H9 (cell line): ENCODE results near the gene ZNF813. TPM values are rescaled to one million over a fixed set of nuclear protein-coding genes. Genes with fewer than 3 reads are reported as not detected.

Experiments used
- DNase-seq: peaks from one replicate; pipeline ENCODE4 v3.0.0-alpha.2; 2017
- H2AFZ ChIP-seq: one replicate; pipeline ENCODE4 v1.6.1; 2013; ENCODE audit warnings: mild to moderate bottlenecking, low read length, control low read depth, moderate library complexity
- H2AK5ac ChIP-seq: 2 replicates; pipeline ENCODE4 v1.6.1; 2013; ENCODE audit warnings: low read length, control low read depth, mixed read lengths; ENCODE audit not compliant: insufficient read length
- H2BK120ac ChIP-seq: one replicate; pipeline ENCODE4 v1.6.1; 2013; ENCODE audit warnings: low read depth, mild to moderate bottlenecking, low read length, control low read depth, inconsistent platforms; ENCODE audit not compliant: poor library complexity, severe bottlenecking
- H2BK12ac ChIP-seq: 2 replicates; pipeline ENCODE4 v1.6.1; 2013; ENCODE audit warnings: low read length, control low read depth, mixed read lengths, low read depth; ENCODE audit not compliant: insufficient read length
- H2BK15ac ChIP-seq: 2 replicates; pipeline ENCODE4 v1.6.1; 2013; ENCODE audit warnings: low read depth, low read length, control low read depth
- H2BK20ac ChIP-seq: one replicate; pipeline ENCODE4 v1.6.1; 2013; ENCODE audit warnings: low read depth, mild to moderate bottlenecking, low read length, control low read depth, inconsistent platforms; ENCODE audit not compliant: poor library complexity, severe bottlenecking
- H2BK5ac ChIP-seq: 2 replicates; pipeline ENCODE4 v1.6.1; 2013; ENCODE audit warnings: low read length, control low read depth, mixed read lengths; ENCODE audit not compliant: insufficient read length
- H3K14ac ChIP-seq: 2 replicates; pipeline ENCODE4 v1.6.1; 2013; ENCODE audit warnings: low read length, control low read depth; ENCODE audit not compliant: insufficient read depth
- H3K18ac ChIP-seq: 2 replicates; pipeline ENCODE4 v1.6.1; 2013; ENCODE audit warnings: low read depth, mild to moderate bottlenecking, mixed read lengths, low read length, control low read depth; ENCODE audit not compliant: insufficient read length
- H3K23ac ChIP-seq: 2 replicates; pipeline ENCODE4 v1.6.1; 2013; ENCODE audit warnings: low read length, control low read depth, mixed read lengths, low read depth; ENCODE audit not compliant: insufficient read length
- H3K23me2 ChIP-seq: 2 replicates; pipeline ENCODE4 v1.6.1; 2013; ENCODE audit warnings: low read depth, mild to moderate bottlenecking, mixed read lengths, low read length, control low read depth; ENCODE audit not compliant: insufficient read length, poor library complexity, severe bottlenecking
- H3K27ac ChIP-seq: 2 replicates; pipeline ENCODE4 v1.5.1; 2013; ENCODE audit warnings: low read length, control low read depth, mixed read lengths, low read depth; ENCODE audit not compliant: insufficient read length
- H3K27me3 ChIP-seq: 2 replicates; pipeline ENCODE4 v1.6.1; 2013; ENCODE audit warnings: low read length, control low read depth, inconsistent platforms; ENCODE audit not compliant: insufficient read depth
- H3K4ac ChIP-seq: 2 replicates; pipeline ENCODE4 v1.6.1; 2013; ENCODE audit warnings: low read depth, mild to moderate bottlenecking, control low read depth, inconsistent platforms, low read length, moderate library complexity
- H3K4me1 ChIP-seq: 2 replicates; pipeline ENCODE4 v1.6.1; 2013; ENCODE audit warnings: low read length, control low read depth, inconsistent platforms; ENCODE audit not compliant: insufficient read depth
- H3K4me2 ChIP-seq: 2 replicates; pipeline ENCODE4 v1.6.1; 2013; ENCODE audit warnings: low read length, control low read depth, mixed read lengths; ENCODE audit not compliant: insufficient read length, insufficient read depth
- H3K56ac ChIP-seq: 2 replicates; pipeline ENCODE4 v1.6.1; 2013; ENCODE audit warnings: low read depth, mild to moderate bottlenecking, mixed read lengths, low read length, control low read depth; ENCODE audit not compliant: insufficient read length
- H3K79me1 ChIP-seq: 2 replicates; pipeline ENCODE4 v1.6.1; 2013; ENCODE audit warnings: low read depth, mild to moderate bottlenecking, moderate library complexity, low read length, control low read depth, inconsistent platforms; ENCODE audit not compliant: insufficient read depth, poor library complexity, severe bottlenecking
- H3K79me2 ChIP-seq: 2 replicates; pipeline ENCODE4 v1.6.1; 2013; ENCODE audit warnings: low read length, control low read depth, inconsistent platforms; ENCODE audit not compliant: insufficient read depth
- H3K9ac ChIP-seq: 2 replicates; pipeline ENCODE4 v1.6.1; 2013; ENCODE audit warnings: low read length, control low read depth, mixed read lengths; ENCODE audit not compliant: insufficient read length; ENCODE audit errors: extremely low read depth
- H3K9me3 ChIP-seq: one replicate; pipeline ENCODE4 v1.6.1; 2013; ENCODE audit warnings: low read depth, low read length, inconsistent platforms; ENCODE audit not compliant: control insufficient read depth
- H3T11ph ChIP-seq: one replicate; pipeline ENCODE4 v1.6.1; 2013; ENCODE audit warnings: mild to moderate bottlenecking, low read length, control low read depth, inconsistent platforms
- H4K20me1 ChIP-seq: one replicate; pipeline ENCODE4 v1.6.1; 2013; ENCODE audit not compliant: control insufficient read depth, insufficient read length, insufficient read depth
- H4K5ac ChIP-seq: 2 replicates; pipeline ENCODE4 v1.6.1; 2013; ENCODE audit warnings: low read depth, mild to moderate bottlenecking, mixed read lengths, low read length, control low read depth; ENCODE audit not compliant: insufficient read length
- H4K8ac ChIP-seq: replicated peaks from 2 replicates; pipeline ENCODE4 v1.6.1; 2013; ENCODE audit warnings: low read length, control low read depth, mixed read lengths, low read depth; ENCODE audit not compliant: insufficient read length
- H4K91ac ChIP-seq: 2 replicates; pipeline ENCODE4 v1.6.1; 2013; ENCODE audit warnings: low read depth, mild to moderate bottlenecking, moderate library complexity, mixed read lengths, low read length, control low read depth; ENCODE audit not compliant: insufficient read length
- H3K27ac Mint-ChIP-seq, 3 experiments: 2 replicates in 2 of 3; 3 replicates in 1 of 3; pipeline ENCODE4 v1.8.0; 2020 to 2021; ENCODE audit warnings: mixed read lengths in 3 of 3, mild to moderate bottlenecking in 1 of 3, moderate library complexity in 1 of 3
- H3K27me3 Mint-ChIP-seq: 2 replicates; pipeline ENCODE4 v1.8.0; 2021; ENCODE audit warnings: low read depth, mild to moderate bottlenecking, moderate library complexity, mixed read lengths
- H3K36me3 Mint-ChIP-seq, 3 experiments: 2 replicates in 2 of 3; 3 replicates in 1 of 3; pipeline ENCODE4 v1.8.0; 2020 to 2021; ENCODE audit warnings: low read depth in 3 of 3, mixed read lengths in 3 of 3; ENCODE audit not compliant: insufficient read depth in 1 of 3
- H3K4me1 Mint-ChIP-seq, 2 experiments: 2 replicates each; pipeline ENCODE4 v1.8.0; 2020; ENCODE audit warnings: mixed read lengths in 2 of 2
- H3K4me3 Mint-ChIP-seq, 2 experiments: 2 replicates in 1 of 2; 3 replicates in 1 of 2; pipeline ENCODE4 v1.8.0; 2020 to 2021; ENCODE audit warnings: mild to moderate bottlenecking in 2 of 2, mixed read lengths in 2 of 2, moderate library complexity in 1 of 2
- H3K9me3 Mint-ChIP-seq, 2 experiments: 2 replicates in 1 of 2; 3 replicates in 1 of 2; pipeline ENCODE4 v1.8.0; 2020; ENCODE audit warnings: mild to moderate bottlenecking in 2 of 2, mixed read lengths in 2 of 2, moderate library complexity in 1 of 2
- WGBS: extraction: QIAGEN DNeasy Blood & Tissue Kit; methylation state at CpG from one replicate; pipeline ENCODE4 v1.1.7; 2013; ENCODE audit warnings: missing lambda C conversion rate, low lambda C conversion rate, mixed read lengths; ENCODE audit not compliant: insufficient read length; ENCODE audit errors: extremely low coverage; 5-methylcytosine and 5-hydroxymethylcytosine counted together
- total RNA-seq: library from RNA; stranded (reverse); gene quantifications from 2 replicates; pipeline ENCODE4 v1.2.1, GENCODE V29; 2021
- TF ChIP-seq, protein P1 (sequence below): fragments of 200-600 bp; sonication (generic); conservative IDR thresholded peaks from 3 replicates; pipeline ENCODE4 v1.8.0; 2021; ENCODE audit warnings: antibody characterized with exemption, mild to moderate bottlenecking

The ZNF813 gene
- total RNA-seq, 1 experiment from 2014 or later: 17.3 TPM

DNA sequence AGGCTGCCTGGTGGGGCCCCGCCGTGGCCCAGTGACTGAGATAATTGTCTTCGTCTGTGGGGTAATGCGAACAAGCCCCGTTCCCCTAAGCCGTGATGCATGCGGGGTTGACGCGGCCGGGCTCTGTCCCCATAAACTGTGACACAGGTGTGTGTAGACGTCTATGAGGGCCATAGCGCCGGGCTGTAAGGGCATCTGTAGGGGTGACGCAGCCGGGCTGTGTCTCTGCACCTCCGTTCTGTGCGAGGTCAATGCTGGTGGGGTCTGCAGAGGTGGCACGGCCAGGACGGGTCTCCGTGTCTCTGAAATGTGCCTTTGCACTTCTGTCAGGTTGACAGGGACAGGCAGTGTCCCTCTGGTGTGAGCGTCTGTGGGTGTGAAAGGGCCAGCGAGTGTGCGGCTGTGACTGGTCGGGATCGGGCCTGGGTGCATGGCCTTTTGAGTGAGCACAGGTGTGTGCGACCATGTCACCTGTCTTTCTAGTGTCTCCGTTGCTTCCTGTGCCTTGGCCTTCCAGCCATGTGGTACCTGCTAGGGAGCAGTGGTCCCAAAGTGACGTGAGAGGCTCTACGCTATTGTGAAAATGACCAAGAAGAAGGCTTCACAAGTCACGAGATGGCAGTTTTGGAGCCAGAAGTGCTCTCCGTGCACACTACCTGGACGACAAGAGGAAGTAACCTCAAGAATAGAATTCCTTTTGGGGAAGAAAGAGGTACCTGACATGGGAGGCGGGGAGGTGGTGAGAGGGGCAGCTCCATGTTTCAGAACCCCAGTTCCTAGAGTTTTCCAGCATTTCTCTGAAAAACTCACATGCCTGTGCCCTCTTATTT lies 54.1 kb downstream of the ZNF813 start:
- Histone ChIP-seq H3T11ph (no peak overlapping the region), H2BK120ac (no peak overlapping the region), H4K5ac (no peak overlapping the region), H2BK15ac (no peak overlapping the region), H4K91ac (no peak overlapping the region), H2AK5ac (no peak overlapping the region), H3K27ac (no peak overlapping the region), H4K8ac (no peak overlapping the region), H3K79me1 (peaks cover 3% of the 10 kb centered on the region), H3K79me2 (peaks cover 8% of the 10 kb centered on the region; the same call in 1 of the 2 replicates), H3K14ac (peak overlapping the region; percentile 49; the same call in 1 of the 2 replicates), H2BK12ac (no peak overlapping the region), H3K9ac (peak overlapping the region; percentile 84), H3K4ac (no peak overlapping the region), H3K56ac (no peak overlapping the region), H3K4me1 (no peaks in the 10 kb centered on the region), H3K23me2 (peaks cover 5% of the 10 kb centered on the region), H4K20me1 (no peaks in the 10 kb centered on the region), H2AFZ (no peak overlapping the region), H3K9me3 (no peaks in the 10 kb centered on the region), H2BK20ac (no peak overlapping the region), H3K23ac (no peak overlapping the region), H3K4me2 (peak overlapping the region; percentile 100), H2BK5ac (no peak overlapping the region), H3K18ac (no peak overlapping the region), H3K27me3 (no peaks in the 10 kb centered on the region)
- peaks cover 8% of the 10 kb centered on the region for H3K27me3 Mint-ChIP-seq
- H3K36me3 Mint-ChIP-seq: peaks cover 45 to 55% (median 47%) of the 10 kb centered on the region in 3 experiments
- H3K4me3 Mint-ChIP-seq: peak overlapping the region; percentile 100
- DNase-seq: no peak
- peaks cover 25 to 26% of the 10 kb centered on the region in 2 experiments for H3K9me3 Mint-ChIP-seq
- TF ChIP-seq, protein P1, sequence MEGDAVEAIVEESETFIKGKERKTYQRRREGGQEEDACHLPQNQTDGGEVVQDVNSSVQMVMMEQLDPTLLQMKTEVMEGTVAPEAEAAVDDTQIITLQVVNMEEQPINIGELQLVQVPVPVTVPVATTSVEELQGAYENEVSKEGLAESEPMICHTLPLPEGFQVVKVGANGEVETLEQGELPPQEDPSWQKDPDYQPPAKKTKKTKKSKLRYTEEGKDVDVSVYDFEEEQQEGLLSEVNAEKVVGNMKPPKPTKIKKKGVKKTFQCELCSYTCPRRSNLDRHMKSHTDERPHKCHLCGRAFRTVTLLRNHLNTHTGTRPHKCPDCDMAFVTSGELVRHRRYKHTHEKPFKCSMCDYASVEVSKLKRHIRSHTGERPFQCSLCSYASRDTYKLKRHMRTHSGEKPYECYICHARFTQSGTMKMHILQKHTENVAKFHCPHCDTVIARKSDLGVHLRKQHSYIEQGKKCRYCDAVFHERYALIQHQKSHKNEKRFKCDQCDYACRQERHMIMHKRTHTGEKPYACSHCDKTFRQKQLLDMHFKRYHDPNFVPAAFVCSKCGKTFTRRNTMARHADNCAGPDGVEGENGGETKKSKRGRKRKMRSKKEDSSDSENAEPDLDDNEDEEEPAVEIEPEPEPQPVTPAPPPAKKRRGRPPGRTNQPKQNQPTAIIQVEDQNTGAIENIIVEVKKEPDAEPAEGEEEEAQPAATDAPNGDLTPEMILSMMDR: no peak
- peaks cover 14 to 19% of the 10 kb centered on the region in 2 experiments for H3K4me1 Mint-ChIP-seq
- WGBS: no CpG with 5 or more reads among the region's 33 CpGs
- peak overlapping the region; percentile 95 to 99 (median 98); a peak in 5 of 7 replicates for H3K27ac Mint-ChIP-seq
